Prostate gland (tissue), 2 donors: Measurements from ENCODE around the gene DCUN1D1.

ENCODE experiments used
- POLR2A ChIP-seq: fragments of 450-650 bp; IDR thresholded peaks from one replicate; pipeline ENCODE4 v1.6.1; 2016; ENCODE audit warnings: antibody characterized with exemption, mild to moderate bottlenecking
- TF ChIP-seq, protein P1 (sequence below), 4 experiments: fragments of 200-600 bp in 2 of 4; fragments of 450-650 bp in 2 of 4; sonication (generic) in 2 of 4; IDR thresholded peaks; 1 replicate in 3 of 4; 2 replicates in 1 of 4; pipeline ENCODE4 v1.5.1; 2016 to 2019; ENCODE audit warnings: antibody characterized with exemption in 4 of 4, mild to moderate bottlenecking in 2 of 4, moderate library complexity in 2 of 4

DNA sequence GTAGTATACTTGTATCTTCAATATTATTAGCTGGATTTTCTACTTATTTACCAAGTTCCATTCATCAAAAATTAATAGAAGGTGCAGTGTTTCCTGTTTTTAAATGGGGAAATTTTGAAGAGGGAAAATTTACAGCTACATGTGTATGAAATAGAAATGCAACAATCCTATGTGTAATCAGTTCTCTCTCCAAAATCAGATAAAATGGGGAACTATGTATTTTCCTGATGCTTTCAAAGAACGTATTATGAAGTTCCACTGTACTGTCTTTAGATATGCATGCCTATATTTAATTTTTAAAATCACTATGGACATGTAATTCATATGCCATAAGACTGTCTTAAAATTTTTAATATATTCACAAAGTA, 43.4 kb downstream of the DCUN1D1 start:
- TF ChIP-seq, protein P1, sequence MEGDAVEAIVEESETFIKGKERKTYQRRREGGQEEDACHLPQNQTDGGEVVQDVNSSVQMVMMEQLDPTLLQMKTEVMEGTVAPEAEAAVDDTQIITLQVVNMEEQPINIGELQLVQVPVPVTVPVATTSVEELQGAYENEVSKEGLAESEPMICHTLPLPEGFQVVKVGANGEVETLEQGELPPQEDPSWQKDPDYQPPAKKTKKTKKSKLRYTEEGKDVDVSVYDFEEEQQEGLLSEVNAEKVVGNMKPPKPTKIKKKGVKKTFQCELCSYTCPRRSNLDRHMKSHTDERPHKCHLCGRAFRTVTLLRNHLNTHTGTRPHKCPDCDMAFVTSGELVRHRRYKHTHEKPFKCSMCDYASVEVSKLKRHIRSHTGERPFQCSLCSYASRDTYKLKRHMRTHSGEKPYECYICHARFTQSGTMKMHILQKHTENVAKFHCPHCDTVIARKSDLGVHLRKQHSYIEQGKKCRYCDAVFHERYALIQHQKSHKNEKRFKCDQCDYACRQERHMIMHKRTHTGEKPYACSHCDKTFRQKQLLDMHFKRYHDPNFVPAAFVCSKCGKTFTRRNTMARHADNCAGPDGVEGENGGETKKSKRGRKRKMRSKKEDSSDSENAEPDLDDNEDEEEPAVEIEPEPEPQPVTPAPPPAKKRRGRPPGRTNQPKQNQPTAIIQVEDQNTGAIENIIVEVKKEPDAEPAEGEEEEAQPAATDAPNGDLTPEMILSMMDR (IDR thresholded peaks at IDR 0.05): no peak
- no peak for TF ChIP-seq POLR2A
